Trophoblast cell (in vitro differentiated cells and primary cell): ENCODE data around the gene WDR38.
A peak's percentile ranks its signal among the peaks of the same experiment; 100 is the strongest.

Experiments used
- DNase-seq, 2 donors: peaks; one replicate each; pipeline ENCODE4 v3.0.0-alpha.2; 2016
- H2AFZ ChIP-seq: 2 replicates; pipeline ENCODE4 v1.6.1; 2013; ENCODE audit warnings: low read length, moderate library complexity, mild to moderate bottlenecking; ENCODE audit not compliant: insufficient read depth, poor library complexity
- H2AK5ac ChIP-seq: 2 replicates; pipeline ENCODE4 v1.6.1; 2013; ENCODE audit warnings: mild to moderate bottlenecking, low read length
- H2BK120ac ChIP-seq: 2 replicates; pipeline ENCODE4 v1.6.1; 2013; ENCODE audit warnings: low read length, mild to moderate bottlenecking, moderate library complexity; ENCODE audit not compliant: insufficient read depth, poor library complexity
- H2BK12ac ChIP-seq: 2 replicates; pipeline ENCODE4 v1.6.1; 2013; ENCODE audit warnings: mild to moderate bottlenecking, low read length, moderate library complexity
- H2BK5ac ChIP-seq: 2 replicates; pipeline ENCODE4 v1.6.1; 2013; ENCODE audit warnings: low read length, low read depth, moderate library complexity, mild to moderate bottlenecking; ENCODE audit not compliant: poor library complexity
- H3K14ac ChIP-seq: 2 replicates; pipeline ENCODE4 v1.6.1; 2013; ENCODE audit warnings: mild to moderate bottlenecking, low read length
- H3K18ac ChIP-seq: 2 replicates; pipeline ENCODE4 v1.6.1; 2013; ENCODE audit warnings: mild to moderate bottlenecking, low read length
- H3K23ac ChIP-seq: 2 replicates; pipeline ENCODE4 v1.6.1; 2013; ENCODE audit warnings: low read length
- H3K27ac ChIP-seq: 2 replicates; pipeline ENCODE4 v1.5.1; 2013; ENCODE audit warnings: low read depth, mild to moderate bottlenecking, inconsistent platforms, low read length, moderate library complexity
- H3K27me3 ChIP-seq: 2 replicates; pipeline ENCODE4 v1.6.1; 2013; ENCODE audit warnings: inconsistent platforms, mild to moderate bottlenecking, low read length, moderate library complexity; ENCODE audit not compliant: insufficient read depth
- H3K36me3 ChIP-seq, 2 experiments: 1 replicate in 1 of 2; 2 replicates in 1 of 2; pipeline ENCODE4 v1.6.1; 2013; ENCODE audit warnings: low read length in 2 of 2, mild to moderate bottlenecking in 2 of 2, moderate library complexity in 1 of 2; ENCODE audit not compliant: insufficient read depth in 2 of 2, control insufficient read depth in 1 of 2
- H3K4ac ChIP-seq: 2 replicates; pipeline ENCODE4 v1.6.1; 2013; ENCODE audit warnings: low read depth, mild to moderate bottlenecking, low read length, moderate library complexity
- H3K4me1 ChIP-seq, 2 experiments: 1 replicate in 1 of 2; 2 replicates in 1 of 2; pipeline ENCODE4 v1.6.1; 2013; ENCODE audit warnings: low read length in 2 of 2, mild to moderate bottlenecking in 2 of 2, moderate library complexity in 1 of 2; ENCODE audit not compliant: insufficient read depth in 2 of 2, control insufficient read depth in 1 of 2
- H3K4me2 ChIP-seq: 2 replicates; pipeline ENCODE4 v1.6.1; 2013; ENCODE audit warnings: inconsistent platforms, mild to moderate bottlenecking, low read length, moderate library complexity
- H3K4me3 ChIP-seq: 2 replicates; pipeline ENCODE4 v1.5.1; 2013; ENCODE audit warnings: mild to moderate bottlenecking, low read depth, low read length, inconsistent platforms
- H3K79me1 ChIP-seq: one replicate; pipeline ENCODE4 v1.6.1; 2013; ENCODE audit warnings: low read length
- H3K79me2 ChIP-seq: 2 replicates; pipeline ENCODE4 v1.6.1; 2013; ENCODE audit warnings: low read length, mild to moderate bottlenecking; ENCODE audit not compliant: control insufficient read depth, insufficient read depth, poor library complexity
- H3K9ac ChIP-seq: 2 replicates; pipeline ENCODE4 v1.6.1; 2013; ENCODE audit warnings: mild to moderate bottlenecking, low read length
- H3K9me3 ChIP-seq: 2 replicates; pipeline ENCODE4 v1.6.1; 2013; ENCODE audit warnings: low read depth, mild to moderate bottlenecking, control low read depth, inconsistent platforms, low read length; ENCODE audit not compliant: insufficient read depth
- H4K12ac ChIP-seq: 2 replicates; pipeline ENCODE4 v1.6.1; 2013; ENCODE audit warnings: low read depth, mild to moderate bottlenecking, low read length, moderate library complexity
- H4K8ac ChIP-seq: 2 replicates; pipeline ENCODE4 v1.6.1; 2013; ENCODE audit warnings: low read depth, mild to moderate bottlenecking, low read length, moderate library complexity
- H4K91ac ChIP-seq: one replicate; pipeline ENCODE4 v1.6.1; 2013; ENCODE audit warnings: low read depth, mild to moderate bottlenecking, low read length, moderate library complexity
- WGBS: extraction: QIAGEN DNeasy Blood & Tissue Kit; methylation state at CpG from one replicate; pipeline ENCODE4 v1.1.7; 2013; ENCODE audit warnings: missing lambda C conversion rate; ENCODE audit not compliant: insufficient read length, insufficient coverage; ENCODE audit errors: extremely low coverage; 5-methylcytosine and 5-hydroxymethylcytosine counted together

WDR38 gene

GRCh38 chr9:124857533-124858162 lies 4.4 kb downstream of the WDR38 start:
- Histone ChIP-seq H3K79me1 (peaks cover 14% of the 10 kb centered on the region), H3K27ac (no peak overlapping the region), H3K4ac (no peak overlapping the region), H3K27me3 (no peaks in the 10 kb centered on the region), H2AFZ (no peak overlapping the region), H4K8ac (no peak overlapping the region), H3K79me2 (peaks cover 16% of the 10 kb centered on the region), H4K91ac (no peak overlapping the region), H3K36me3 (peaks cover 44 to 50% of the 10 kb centered on the region in 2 experiments), H4K12ac (no peak overlapping the region), H3K23ac (no peak overlapping the region), H3K18ac (no peak overlapping the region), H2BK120ac (no peak overlapping the region), H3K4me3 (no peak overlapping the region), H3K14ac (no peak overlapping the region), H3K4me1 (peaks cover 8 to 15% of the 10 kb centered on the region in 2 experiments), H3K9ac (peak overlapping the region; percentile 53), H3K9me3 (no peaks in the 10 kb centered on the region), H2BK12ac (no peak overlapping the region), H2BK5ac (no peak overlapping the region), H3K4me2 (no peak overlapping the region), H2AK5ac (no peak overlapping the region)
- no peak for DNase-seq
- WGBS, result no CpG with 5 or more reads among the region's 24 CpGs

DNA sequence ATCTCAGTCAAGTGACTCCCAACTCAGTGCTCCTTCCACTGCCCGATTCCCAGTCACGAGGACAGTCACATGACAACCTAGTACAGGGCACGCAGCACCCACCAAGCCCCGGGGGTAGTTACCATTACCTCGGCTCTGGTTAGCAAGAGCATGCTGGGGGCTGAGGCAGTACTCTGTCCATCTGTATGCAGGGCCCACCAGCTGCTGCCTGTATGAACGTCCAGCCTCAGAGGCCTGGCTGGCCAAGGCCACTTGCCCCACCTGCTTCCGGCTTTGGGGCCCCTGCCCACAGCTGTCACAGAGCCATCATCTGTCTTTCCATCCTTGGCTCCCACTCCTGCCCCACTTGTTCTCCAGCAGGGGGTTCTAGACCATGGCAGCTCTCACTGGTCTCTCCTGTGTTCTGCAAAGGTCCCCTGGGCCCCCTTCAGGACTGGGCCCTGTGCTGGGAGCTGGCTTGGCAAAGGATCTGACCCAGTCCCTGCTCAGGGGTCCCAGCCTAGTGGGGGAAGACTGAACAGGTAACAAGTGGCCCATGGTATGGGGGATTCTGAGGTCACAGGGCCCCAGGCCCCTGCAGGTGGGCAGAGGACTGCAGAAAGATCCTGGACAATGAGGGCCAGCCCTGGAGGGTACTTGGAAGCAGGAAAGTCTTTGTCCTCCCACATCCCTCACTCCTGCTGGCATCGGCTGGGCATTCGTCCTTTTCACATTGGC lies 5.2 kb downstream of the WDR38 start:
- no peaks in the 10 kb centered on the region for H3K9me3 ChIP-seq
- H3K4me2 ChIP-seq, result no peak overlapping the region
- H3K27ac ChIP-seq, result no peak overlapping the region
- no peak overlapping the region for H3K18ac ChIP-seq
- no peak overlapping the region for H3K4ac ChIP-seq
- no peak overlapping the region for H2AFZ ChIP-seq
- H3K9ac ChIP-seq, result no peak overlapping the region
- no peak overlapping the region for H3K23ac ChIP-seq
- peaks cover 16% of the 10 kb centered on the region for H3K79me2 ChIP-seq
- no peak overlapping the region for H2BK12ac ChIP-seq
- no peak overlapping the region for H3K14ac ChIP-seq
- H2BK120ac ChIP-seq, result no peak overlapping the region
- no peak overlapping the region for H3K4me3 ChIP-seq
- no peak for DNase-seq
- no peak overlapping the region for H2BK5ac ChIP-seq
- H3K79me1 ChIP-seq, result peaks cover 11% of the 10 kb centered on the region
- no peak overlapping the region for H2AK5ac ChIP-seq
- WGBS, result no CpG with 5 or more reads among the region's 9 CpGs
- H3K4me1 ChIP-seq, result peaks cover 7 to 14% of the 10 kb centered on the region in 2 experiments
- no peak overlapping the region for H4K91ac ChIP-seq
- H3K27me3 ChIP-seq, result no peaks in the 10 kb centered on the region
- no peak overlapping the region for H4K12ac ChIP-seq
- H3K36me3 ChIP-seq, result peaks cover 44 to 50% of the 10 kb centered on the region in 2 experiments
- no peak overlapping the region for H4K8ac ChIP-seq

GRCh38 chr9:124859803-124860581 lies 6.7 kb downstream of the WDR38 start:
- Histone ChIP-seq H2BK5ac (no peak overlapping the region), H4K12ac (no peak overlapping the region), H3K9ac (peak overlapping the region; percentile 100), H3K27me3 (no peaks in the 10 kb centered on the region), H3K4me1 (peaks cover 7 to 14% of the 10 kb centered on the region in 2 experiments), H3K14ac (no peak overlapping the region), H3K27ac (no peak overlapping the region), H3K4me3 (no peak overlapping the region), H4K8ac (no peak overlapping the region), H2BK12ac (no peak overlapping the region), H3K79me1 (peaks cover 11% of the 10 kb centered on the region), H3K18ac (no peak overlapping the region), H4K91ac (no peak overlapping the region), H3K4ac (peak overlapping the region; percentile 94), H3K9me3 (no peaks in the 10 kb centered on the region), H3K23ac (no peak overlapping the region), H2AFZ (no peak overlapping the region), H2BK120ac (no peak overlapping the region), H3K4me2 (peak overlapping the region; percentile 90), H3K79me2 (peaks cover 16% of the 10 kb centered on the region), H3K36me3 (peaks cover 44 to 50% of the 10 kb centered on the region in 2 experiments), H2AK5ac (no peak overlapping the region)
- WGBS, result no CpG with 5 or more reads among the region's 10 CpGs
- no peak for DNase-seq

- Histone ChIP-seq H3K79me1 (peaks cover 11% of the 10 kb centered on the region), H3K4me3 (peak overlapping the region; percentile 98), H3K27me3 (no peaks in the 10 kb centered on the region), H3K18ac (peak overlapping the region; percentile 87), H2AK5ac (peak overlapping the region; percentile 90), H2AFZ (no peak overlapping the region), H3K14ac (peak overlapping the region; percentile 94), H4K12ac (no peak overlapping the region), H3K4me2 (peak overlapping the region; percentile 90), H2BK5ac (no peak overlapping the region), H3K4ac (peak overlapping the region; percentile 94), H2BK120ac (no peak overlapping the region), H3K36me3 (peaks cover 44 to 50% of the 10 kb centered on the region in 2 experiments), H2BK12ac (no peak overlapping the region), H3K27ac (no peak overlapping the region), H3K4me1 (peaks cover 7 to 14% of the 10 kb centered on the region in 2 experiments), H4K8ac (peak overlapping the region; percentile 91), H4K91ac (peak overlapping the region; percentile 86), H3K79me2 (peaks cover 16% of the 10 kb centered on the region), H3K23ac (no peak overlapping the region), H3K9me3 (no peaks in the 10 kb centered on the region), H3K9ac (peak overlapping the region; percentile 100)
- DNase-seq, result no peak
- WGBS, result no CpG with 5 or more reads among the region's 12 CpGs
Measured at GRCh38 chr9:124860582-124861341, 7.5 kb downstream of the WDR38 start.
